Testis (tissue), 2 donors: ENCODE measurements around the gene SLC7A7.

ENCODE experiments used
- POLR2A ChIP-seq: fragments of 450-650 bp; IDR thresholded peaks from one replicate; pipeline ENCODE4 v1.6.1; 2017; ENCODE audit warnings: antibody characterized with exemption, mild to moderate bottlenecking, moderate library complexity
- TF ChIP-seq, protein P1 (sequence below), 3 experiments: fragments of 450-650 bp in 2 of 3; fragments of 200-600 bp in 1 of 3; sonication (generic) in 1 of 3; IDR thresholded peaks; one replicate each; pipeline ENCODE4 v1.5.1; 2016 to 2019; ENCODE audit warnings: antibody characterized with exemption in 3 of 3, mild to moderate bottlenecking in 2 of 3, moderate library complexity in 1 of 3

GRCh38 chr14:22848351-22849164 lies 33.3 kb upstream of the SLC7A7 start:
- TF ChIP-seq POLR2A = no peak
- TF ChIP-seq, protein P1, sequence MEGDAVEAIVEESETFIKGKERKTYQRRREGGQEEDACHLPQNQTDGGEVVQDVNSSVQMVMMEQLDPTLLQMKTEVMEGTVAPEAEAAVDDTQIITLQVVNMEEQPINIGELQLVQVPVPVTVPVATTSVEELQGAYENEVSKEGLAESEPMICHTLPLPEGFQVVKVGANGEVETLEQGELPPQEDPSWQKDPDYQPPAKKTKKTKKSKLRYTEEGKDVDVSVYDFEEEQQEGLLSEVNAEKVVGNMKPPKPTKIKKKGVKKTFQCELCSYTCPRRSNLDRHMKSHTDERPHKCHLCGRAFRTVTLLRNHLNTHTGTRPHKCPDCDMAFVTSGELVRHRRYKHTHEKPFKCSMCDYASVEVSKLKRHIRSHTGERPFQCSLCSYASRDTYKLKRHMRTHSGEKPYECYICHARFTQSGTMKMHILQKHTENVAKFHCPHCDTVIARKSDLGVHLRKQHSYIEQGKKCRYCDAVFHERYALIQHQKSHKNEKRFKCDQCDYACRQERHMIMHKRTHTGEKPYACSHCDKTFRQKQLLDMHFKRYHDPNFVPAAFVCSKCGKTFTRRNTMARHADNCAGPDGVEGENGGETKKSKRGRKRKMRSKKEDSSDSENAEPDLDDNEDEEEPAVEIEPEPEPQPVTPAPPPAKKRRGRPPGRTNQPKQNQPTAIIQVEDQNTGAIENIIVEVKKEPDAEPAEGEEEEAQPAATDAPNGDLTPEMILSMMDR (IDR thresholded peaks at IDR 0.05) = no peak
